ENCODE results near the gene FSTL4. TPM values are rescaled to one million over a fixed set of nuclear protein-coding genes. Genes with fewer than 3 reads are reported as not detected.

FSTL4 gene
- polyA plus RNA-seq, 2 donors: 0.67 to 2.1 TPM

DNA sequence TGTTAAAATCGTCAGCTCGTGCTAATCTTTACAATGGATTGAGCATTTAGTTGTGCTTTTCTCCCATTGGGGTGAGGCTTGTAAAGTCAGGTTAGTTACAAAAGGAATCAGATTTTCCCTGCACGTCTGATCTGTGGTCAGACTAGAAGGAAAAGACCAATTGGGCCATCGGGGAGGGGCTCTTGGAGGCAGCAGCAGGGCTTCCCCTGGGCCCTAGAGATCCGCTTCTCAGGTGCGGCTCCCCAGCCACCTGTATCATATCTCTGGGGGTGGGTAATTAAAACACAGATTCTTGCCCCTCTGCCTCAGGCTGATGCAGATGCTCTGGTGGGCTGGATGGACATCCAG lies 360.2 kb downstream of the FSTL4 start:
- no peaks in the 10 kb centered on the region for H3K9me3 ChIP-seq (ENCODE audit: control insufficient read depth in 2 of 2, insufficient read depth in 1 of 2, low read depth in 1 of 2, low read length in 1 of 2)
- peaks cover 2 to 3% of the 10 kb centered on the region in 2 donors for H3K4me1 ChIP-seq (ENCODE audit: control insufficient read depth in 2 of 2, insufficient read depth in 2 of 2, low read length in 1 of 2)
- H3K27me3 ChIP-seq (ENCODE audit: control insufficient read depth in 1 of 2, insufficient read depth in 2 of 2, low read length in 2 of 2): no peaks in the 10 kb centered on the region
- H3K36me3 ChIP-seq (ENCODE audit: control insufficient read depth in 2 of 2, insufficient read depth in 2 of 2, low read length in 1 of 2): no peaks in the 10 kb centered on the region
- no peak overlapping the region for H3K4me3 ChIP-seq (ENCODE audit: low read depth in 1 of 2, low read length in 2 of 2)
- no peak overlapping the region for H3K27ac ChIP-seq (ENCODE audit: low read depth in 2 of 2, low read length in 1 of 2)
- WGBS, 2 donors: 65 to 74% methylated on average over 6 of the region's 6 CpGs

DNA sequence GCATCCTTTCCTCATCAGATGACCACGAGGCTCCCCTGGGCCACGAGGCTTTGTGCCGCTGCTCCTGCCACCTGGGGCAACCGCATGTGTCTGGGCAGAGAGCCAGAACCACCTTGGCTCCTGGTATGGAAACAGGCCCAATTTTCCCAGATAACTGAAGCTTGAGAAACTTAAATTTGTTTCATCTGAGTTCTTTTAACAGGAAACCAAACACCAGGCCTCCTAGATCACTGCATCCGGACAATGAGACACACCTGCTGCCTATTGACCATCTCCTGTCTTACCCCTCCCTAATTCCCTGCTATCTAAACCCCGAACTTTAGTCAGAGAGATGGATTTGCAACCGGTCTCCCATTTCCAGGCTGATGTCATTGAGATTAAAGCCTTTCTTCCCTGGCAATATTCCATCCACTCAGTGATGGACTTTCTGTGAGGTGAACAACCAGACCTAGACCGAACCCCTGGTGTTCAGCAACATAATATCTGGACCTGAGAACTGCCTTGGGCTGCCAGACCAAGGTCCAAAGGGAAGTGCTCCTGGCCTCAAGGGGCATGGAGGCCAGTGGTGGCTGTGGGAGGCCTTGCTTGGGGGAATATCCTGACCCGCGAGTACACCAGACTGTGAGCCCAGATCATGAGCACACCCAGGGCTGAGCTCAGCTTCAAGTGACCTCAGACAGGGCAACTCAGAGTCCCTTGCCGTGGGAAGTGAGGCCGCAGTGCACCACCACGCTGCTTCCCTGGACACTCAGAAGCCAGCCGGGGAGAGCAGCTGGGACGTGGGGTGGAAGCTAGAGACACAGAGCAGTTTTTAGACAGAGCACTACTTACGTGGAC lies 360.8 kb downstream of the FSTL4 start:
- H3K4me3 ChIP-seq (ENCODE audit: low read depth in 1 of 2, low read length in 2 of 2): no peak overlapping the region
- H3K36me3 ChIP-seq (ENCODE audit: control insufficient read depth in 2 of 2, insufficient read depth in 2 of 2, low read length in 1 of 2): no peaks in the 10 kb centered on the region
- no peaks in the 10 kb centered on the region for H3K9me3 ChIP-seq (ENCODE audit: control insufficient read depth in 2 of 2, insufficient read depth in 1 of 2, low read depth in 1 of 2, low read length in 1 of 2)
- H3K4me1 ChIP-seq (ENCODE audit: control insufficient read depth in 2 of 2, insufficient read depth in 2 of 2, low read length in 1 of 2): peaks cover 2 to 3% of the 10 kb centered on the region in 2 donors
- no peak overlapping the region for H3K27ac ChIP-seq (ENCODE audit: low read depth in 2 of 2, low read length in 1 of 2)
- H3K27me3 ChIP-seq (ENCODE audit: control insufficient read depth in 1 of 2, insufficient read depth in 2 of 2, low read length in 2 of 2): no peaks in the 10 kb centered on the region
- WGBS, 2 donors: 70 to 71% methylated on average over 16 of the region's 16 CpGs

DNA sequence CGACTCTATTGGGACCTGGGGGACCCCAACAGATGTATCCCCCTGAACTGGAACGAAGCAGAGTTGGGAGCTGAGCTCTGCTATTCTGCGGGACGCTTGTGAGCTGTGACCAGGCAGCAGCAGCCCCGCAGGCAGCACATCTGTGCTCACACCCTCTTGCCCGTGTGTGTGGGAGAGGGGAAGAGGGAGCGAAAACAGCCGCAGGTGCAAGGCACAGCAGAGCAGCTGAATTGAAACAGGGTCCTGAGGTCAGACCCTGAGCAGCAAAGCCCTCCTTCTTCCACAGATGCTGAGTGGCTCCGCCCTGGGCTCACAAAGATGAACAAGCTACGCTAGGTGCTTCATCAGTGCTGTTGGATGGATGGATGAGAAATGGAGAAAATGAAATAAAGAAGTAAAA lies 361.8 kb downstream of the FSTL4 start:
- H3K27me3 ChIP-seq (ENCODE audit: control insufficient read depth in 1 of 2, insufficient read depth in 2 of 2, low read length in 2 of 2): no peaks in the 10 kb centered on the region
- 80 to 85% methylated on average over 10 of the region's 10 CpGs for WGBS, 2 donors
- H3K9me3 ChIP-seq (ENCODE audit: control insufficient read depth in 2 of 2, insufficient read depth in 1 of 2, low read depth in 1 of 2, low read length in 1 of 2): no peaks in the 10 kb centered on the region
- peaks cover 2 to 3% of the 10 kb centered on the region in 2 donors for H3K4me1 ChIP-seq (ENCODE audit: control insufficient read depth in 2 of 2, insufficient read depth in 2 of 2, low read length in 1 of 2)
- no peaks in the 10 kb centered on the region for H3K36me3 ChIP-seq (ENCODE audit: control insufficient read depth in 2 of 2, insufficient read depth in 2 of 2, low read length in 1 of 2)
- no peak overlapping the region for H3K27ac ChIP-seq (ENCODE audit: low read depth in 2 of 2, low read length in 1 of 2)
- H3K4me3 ChIP-seq (ENCODE audit: low read depth in 1 of 2, low read length in 2 of 2): no peak overlapping the region

DNA sequence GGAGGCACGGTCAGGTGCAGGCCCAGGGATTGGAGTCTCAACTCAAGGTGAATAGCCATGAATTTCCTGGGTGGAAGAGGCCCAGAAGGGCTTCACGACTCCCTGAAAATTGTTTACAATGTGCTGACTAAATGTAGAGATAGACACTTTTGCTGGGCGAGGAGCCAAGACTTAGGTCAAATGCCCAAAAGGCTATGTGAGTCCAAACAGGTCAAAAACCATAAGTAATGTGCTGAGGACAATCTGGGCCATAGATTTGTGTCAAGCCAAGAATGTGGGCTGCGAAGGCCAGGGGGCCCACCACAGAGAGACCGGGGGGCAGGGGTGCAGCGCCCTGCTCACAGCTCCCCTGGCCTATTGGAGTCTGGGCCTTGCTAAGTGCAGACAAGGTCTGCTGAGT lies 362.7 kb downstream of the FSTL4 start:
- 80 to 85% methylated on average over 6 of the region's 6 CpGs for WGBS, 2 donors
- H3K4me1 ChIP-seq (ENCODE audit: control insufficient read depth in 2 of 2, insufficient read depth in 2 of 2, low read length in 1 of 2): peaks cover 2 to 3% of the 10 kb centered on the region in 2 donors

DNA sequence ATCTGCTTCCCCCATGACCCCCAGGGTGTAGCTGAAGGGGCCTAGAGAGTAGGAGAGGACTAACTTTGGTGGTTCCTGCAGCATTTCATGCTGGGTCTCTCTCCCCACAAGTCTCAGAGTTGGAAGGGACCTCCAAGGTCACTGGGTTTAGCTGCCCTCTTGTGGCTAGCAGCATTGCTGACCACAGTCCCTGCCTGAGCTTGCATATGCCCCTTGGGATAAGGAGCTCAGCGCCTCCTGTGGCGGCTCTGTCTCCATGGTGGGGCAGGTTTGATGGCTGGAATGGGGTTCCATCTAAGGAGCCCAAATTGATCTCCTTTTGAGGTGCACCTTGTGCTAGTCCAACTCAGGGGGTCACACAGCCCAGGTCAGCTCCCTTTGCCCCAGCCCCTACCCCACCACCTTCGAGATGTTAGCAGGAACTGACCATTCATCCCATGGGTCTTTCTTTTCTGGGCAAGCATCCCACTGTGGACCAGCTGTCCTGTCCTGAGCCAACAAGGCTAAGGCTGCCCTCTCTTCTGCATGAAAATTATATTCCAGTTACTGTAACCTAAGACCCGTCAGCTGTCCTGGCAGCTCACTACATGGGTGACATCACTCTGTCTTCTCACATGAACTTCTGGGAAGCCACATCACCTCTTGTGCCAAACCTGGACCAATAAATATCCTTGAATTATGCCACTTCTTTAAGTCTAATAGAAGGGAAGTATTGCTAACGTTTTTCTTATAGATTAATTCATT lies 364.3 kb downstream of the FSTL4 start:
- Histone ChIP-seq H3K27ac (ENCODE audit: low read depth in 2 of 2, low read length in 1 of 2) (no peak overlapping the region), H3K4me3 (ENCODE audit: low read depth in 1 of 2, low read length in 2 of 2) (no peak overlapping the region), H3K4me1 (ENCODE audit: control insufficient read depth in 2 of 2, insufficient read depth in 2 of 2, low read length in 1 of 2) (peaks cover 2 to 3% of the 10 kb centered on the region in 2 donors), H3K36me3 (ENCODE audit: control insufficient read depth in 2 of 2, insufficient read depth in 2 of 2, low read length in 1 of 2) (no peaks in the 10 kb centered on the region), H3K27me3 (ENCODE audit: control insufficient read depth in 1 of 2, insufficient read depth in 2 of 2, low read length in 2 of 2) (no peaks in the 10 kb centered on the region), H3K9me3 (ENCODE audit: control insufficient read depth in 2 of 2, insufficient read depth in 1 of 2, low read depth in 1 of 2, low read length in 1 of 2) (no peaks in the 10 kb centered on the region)
- WGBS, 2 donors: 75 to 87% methylated on average over 5 of the region's 5 CpGs

More for the DNA sequence above, 362.7 kb downstream of the FSTL4 start:
- Histone ChIP-seq H3K27me3 (ENCODE audit: control insufficient read depth in 1 of 2, insufficient read depth in 2 of 2, low read length in 2 of 2) (no peaks in the 10 kb centered on the region), H3K4me3 (ENCODE audit: low read depth in 1 of 2, low read length in 2 of 2) (no peak overlapping the region), H3K9me3 (ENCODE audit: control insufficient read depth in 2 of 2, insufficient read depth in 1 of 2, low read depth in 1 of 2, low read length in 1 of 2) (no peaks in the 10 kb centered on the region), H3K27ac (ENCODE audit: low read depth in 2 of 2, low read length in 1 of 2) (no peak overlapping the region), H3K36me3 (ENCODE audit: control insufficient read depth in 2 of 2, insufficient read depth in 2 of 2, low read length in 1 of 2) (no peaks in the 10 kb centered on the region)

DNA sequence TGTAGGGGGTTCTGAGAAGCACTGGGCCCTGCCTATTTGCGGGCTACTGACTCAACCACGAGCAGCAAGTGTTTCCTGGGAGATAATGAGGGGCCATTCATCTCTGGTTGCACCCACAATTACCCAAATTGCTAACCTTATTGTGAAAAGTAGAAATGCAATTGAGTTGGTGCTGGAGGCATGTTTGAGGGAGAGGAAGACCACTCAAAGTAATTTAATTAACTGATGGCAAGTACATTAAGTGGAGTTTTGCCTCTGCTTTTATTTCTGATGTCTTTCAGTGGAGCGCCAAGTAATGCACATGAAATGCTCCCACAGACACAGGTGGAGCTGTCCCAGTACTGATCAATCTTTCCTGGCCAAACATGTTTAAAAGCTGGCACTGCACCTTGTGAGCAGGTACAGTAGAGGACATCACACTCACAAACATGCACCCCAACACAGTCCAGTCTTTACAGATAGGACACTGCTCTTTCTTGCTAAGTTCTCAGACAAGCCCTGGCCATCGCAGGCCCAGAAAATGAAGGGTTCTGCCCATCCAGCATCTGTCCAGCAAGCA lies 365.1 kb downstream of the FSTL4 start:
- H3K4me3 ChIP-seq (ENCODE audit: low read depth in 1 of 2, low read length in 2 of 2): no peak overlapping the region
- peaks cover 2 to 3% of the 10 kb centered on the region in 2 donors for H3K4me1 ChIP-seq (ENCODE audit: control insufficient read depth in 2 of 2, insufficient read depth in 2 of 2, low read length in 1 of 2)
- H3K27ac ChIP-seq (ENCODE audit: low read depth in 2 of 2, low read length in 1 of 2): no peak overlapping the region
- 82 to 92% methylated on average over 4 of the region's 4 CpGs for WGBS, 2 donors
- no peaks in the 10 kb centered on the region for H3K36me3 ChIP-seq (ENCODE audit: control insufficient read depth in 2 of 2, insufficient read depth in 2 of 2, low read length in 1 of 2)
- H3K27me3 ChIP-seq (ENCODE audit: control insufficient read depth in 1 of 2, insufficient read depth in 2 of 2, low read length in 2 of 2): no peaks in the 10 kb centered on the region
- H3K9me3 ChIP-seq (ENCODE audit: control insufficient read depth in 2 of 2, insufficient read depth in 1 of 2, low read depth in 1 of 2, low read length in 1 of 2): no peaks in the 10 kb centered on the region

DNA sequence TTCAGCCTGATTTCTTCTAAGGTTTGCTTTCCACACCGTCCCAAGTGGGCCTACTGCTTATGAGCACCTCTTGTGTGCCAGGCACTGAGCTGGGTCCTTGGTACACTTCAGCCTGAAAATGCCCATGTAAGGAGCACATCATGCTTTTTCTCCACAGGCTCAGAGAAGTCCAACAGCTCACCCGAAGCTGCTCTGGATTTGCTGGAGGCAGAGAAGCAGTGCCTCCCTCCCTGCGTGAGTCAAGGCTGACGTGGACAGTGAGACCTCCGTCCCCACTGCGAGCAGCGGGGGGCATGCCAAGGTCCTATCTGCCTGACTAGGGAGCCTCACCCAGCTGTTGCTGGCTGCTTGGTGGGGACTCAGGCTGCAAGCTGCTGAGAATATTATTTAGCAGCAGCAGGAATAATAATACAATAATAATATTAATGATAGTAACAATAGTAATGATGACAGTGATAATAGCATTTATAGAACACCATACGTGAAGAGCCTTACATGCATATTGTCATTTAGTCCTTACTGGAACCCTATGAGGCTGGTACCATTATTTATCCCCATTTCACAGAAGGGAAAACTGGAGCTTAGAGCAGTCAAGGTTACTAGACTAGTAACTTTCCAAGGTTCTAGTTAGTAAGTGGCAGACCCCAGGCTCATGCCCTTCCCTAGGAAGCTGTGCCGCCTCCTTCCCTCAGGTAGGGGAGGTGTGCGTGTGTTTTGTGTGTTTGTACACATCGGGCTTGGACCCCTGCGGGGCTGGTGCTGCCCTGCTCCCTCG lies 365.8 kb downstream of the FSTL4 start:
- Histone ChIP-seq H3K4me1 (ENCODE audit: control insufficient read depth in 2 of 2, insufficient read depth in 2 of 2, low read length in 1 of 2) (peaks cover 0 to 3% of the 10 kb centered on the region in 2 donors), H3K4me3 (ENCODE audit: low read depth in 1 of 2, low read length in 2 of 2) (no peak overlapping the region), H3K36me3 (ENCODE audit: control insufficient read depth in 2 of 2, insufficient read depth in 2 of 2, low read length in 1 of 2) (no peaks in the 10 kb centered on the region), H3K27ac (ENCODE audit: low read depth in 2 of 2, low read length in 1 of 2) (no peak overlapping the region), H3K9me3 (ENCODE audit: control insufficient read depth in 2 of 2, insufficient read depth in 1 of 2, low read depth in 1 of 2, low read length in 1 of 2) (no peaks in the 10 kb centered on the region), H3K27me3 (ENCODE audit: control insufficient read depth in 1 of 2, insufficient read depth in 2 of 2, low read length in 2 of 2) (no peaks in the 10 kb centered on the region)
- 85 to 88% methylated on average over 13 of the region's 13 CpGs for WGBS, 2 donors

DNA sequence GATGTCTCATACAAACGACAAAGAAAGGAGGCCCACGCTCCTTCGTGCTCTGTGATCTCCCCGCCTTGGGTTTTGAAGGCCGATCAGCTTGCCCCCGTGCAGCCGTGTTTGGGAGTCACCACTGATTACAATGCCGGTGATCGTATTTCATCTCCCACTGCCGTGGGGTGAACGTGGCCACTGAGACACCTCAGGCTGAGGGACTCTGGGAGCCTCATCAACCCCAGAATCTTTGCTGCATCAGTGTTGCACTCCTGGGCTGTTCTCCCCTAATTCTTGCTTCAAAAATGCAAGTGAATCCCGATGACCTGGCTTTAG lies 366.3 kb downstream of the FSTL4 start:
- WGBS, 2 donors: 62 to 79% methylated on average over 12 of the region's 12 CpGs
- Histone ChIP-seq H3K9me3 (ENCODE audit: control insufficient read depth in 2 of 2, insufficient read depth in 1 of 2, low read depth in 1 of 2, low read length in 1 of 2) (no peaks in the 10 kb centered on the region), H3K4me3 (ENCODE audit: low read depth in 1 of 2, low read length in 2 of 2) (no peak overlapping the region), H3K27ac (ENCODE audit: low read depth in 2 of 2, low read length in 1 of 2) (no peak overlapping the region), H3K27me3 (ENCODE audit: control insufficient read depth in 1 of 2, insufficient read depth in 2 of 2, low read length in 2 of 2) (no peaks in the 10 kb centered on the region), H3K36me3 (ENCODE audit: control insufficient read depth in 2 of 2, insufficient read depth in 2 of 2, low read length in 1 of 2) (no peaks in the 10 kb centered on the region), H3K4me1 (ENCODE audit: control insufficient read depth in 2 of 2, insufficient read depth in 2 of 2, low read length in 1 of 2) (peaks cover 0 to 3% of the 10 kb centered on the region in 2 donors)
